ENCODE data around the gene FMN2.

FMN2 gene

GRCh38 chr1:240391660-240392260 is 300.1 kb downstream of the FMN2 start:
- TF ChIP-seq CTCF (IDR thresholded peaks at IDR 0.05; ENCODE audit: insufficient read depth, missing control alignments): no peak
- DNase-seq (ENCODE audit: insufficient read length, low spot score) (no peak), FAIRE-seq (peak; percentile 87)

GRCh38 chr1:240394353-240394752 is 302.7 kb downstream of the FMN2 start:
- FAIRE-seq (peak; percentile 48), DNase-seq (ENCODE audit: insufficient read length, low spot score) (no peak)
- no peak for TF ChIP-seq CTCF (IDR thresholded peaks at IDR 0.05; ENCODE audit: insufficient read depth, missing control alignments)

GRCh38 chr1:240395336-240395735 is 303.7 kb downstream of the FMN2 start:
- FAIRE-seq: peak; percentile 67
- DNase-seq (ENCODE audit: insufficient read length, low spot score): no peak
- TF ChIP-seq CTCF (IDR thresholded peaks at IDR 0.05; ENCODE audit: insufficient read depth, missing control alignments): no peak

GRCh38 chr1:240399381-240399780 is 307.7 kb downstream of the FMN2 start:
- no peak for TF ChIP-seq CTCF (IDR thresholded peaks at IDR 0.05; ENCODE audit: insufficient read depth, missing control alignments)
- FAIRE-seq (no peak), DNase-seq (ENCODE audit: insufficient read length, low spot score) (no peak)

GRCh38 chr1:240401731-240402130 is 310.0 kb downstream of the FMN2 start:
- DNase-seq (ENCODE audit: insufficient read length, low spot score): no peak
- no peak for TF ChIP-seq CTCF (IDR thresholded peaks at IDR 0.05; ENCODE audit: insufficient read depth, missing control alignments)
- peak; percentile 70 for FAIRE-seq

- DNase-seq (ENCODE audit: insufficient read length, low spot score): no peak
- peak; percentile 32 for FAIRE-seq
- no peak for TF ChIP-seq CTCF (IDR thresholded peaks at IDR 0.05; ENCODE audit: insufficient read depth, missing control alignments)
Measured at GRCh38 chr1:240402326-240402725, 310.6 kb downstream of the FMN2 start.

- FAIRE-seq: no peak
- no peak for TF ChIP-seq CTCF (IDR thresholded peaks at IDR 0.05; ENCODE audit: insufficient read depth, missing control alignments)
Measured at GRCh38 chr1:240404286-240404685, 312.6 kb downstream of the FMN2 start.

More at GRCh38 chr1:240404286-240404685, 312.6 kb downstream of the FMN2 start:
- no peak for DNase-seq (ENCODE audit: insufficient read length, low spot score)

Measured in D721Med (cell line).